Measurements from ENCODE around the gene HOXB6.
A peak's percentile ranks its signal among the peaks of the same experiment; 100 is the strongest.

Gene HOXB6

DNA sequence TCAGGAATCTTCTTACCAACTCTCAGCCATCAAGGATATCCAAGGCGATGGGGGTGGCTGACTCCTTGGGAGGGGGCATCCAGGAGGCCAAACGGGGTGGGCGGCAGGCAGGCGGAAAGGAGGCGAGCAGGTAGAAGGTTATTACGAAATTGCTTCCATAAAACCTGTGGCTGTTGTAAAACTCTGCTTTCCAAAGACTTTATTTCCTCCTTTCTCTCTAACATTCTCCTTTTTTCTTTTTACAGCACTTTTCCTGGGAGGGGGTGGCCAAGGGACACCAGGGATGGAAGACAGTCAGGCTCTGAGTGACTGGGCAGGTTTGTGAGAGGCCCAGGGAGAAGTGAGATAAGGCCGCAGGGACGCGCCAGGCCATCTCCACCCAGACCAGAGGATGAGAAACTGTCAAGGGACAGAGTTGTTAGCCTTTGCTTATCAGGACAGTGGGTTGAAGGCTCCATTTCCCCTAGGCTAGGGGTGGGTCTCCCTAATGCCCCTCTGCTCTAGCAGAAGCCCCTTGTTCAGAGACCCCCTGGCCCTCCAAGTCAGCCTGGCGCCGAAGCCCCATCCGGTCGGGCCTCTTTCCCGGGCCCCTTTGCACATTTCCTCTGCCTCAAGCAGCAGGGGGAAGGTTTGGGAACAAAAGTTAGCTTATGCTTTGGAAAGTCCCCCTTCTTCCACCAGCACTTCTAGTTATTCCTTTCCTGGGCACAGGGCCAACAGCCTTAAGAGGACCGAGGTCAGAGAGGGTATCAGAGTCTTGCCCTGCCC, 26.3 kb upstream of the HOXB6 start:
- DNase-seq (ENCODE audit: low spot score in 2 of 2) (no peak), ATAC-seq (replicated peaks; ENCODE audit: extremely low read depth, poor library complexity, severe bottlenecking) (no peak)
- Mint-ChIP-seq H3K27ac (ENCODE audit: low read depth) (no peak overlapping the region), H3K9me3 (no peaks in the 10 kb centered on the region), H3K4me1 (peaks cover 10% of the 10 kb centered on the region), H3K27me3 (peaks cover 91% of the 10 kb centered on the region), H3K36me3 (ENCODE audit: insufficient read depth) (peaks cover 3% of the 10 kb centered on the region), H3K4me3 (no peak overlapping the region)

DNA sequence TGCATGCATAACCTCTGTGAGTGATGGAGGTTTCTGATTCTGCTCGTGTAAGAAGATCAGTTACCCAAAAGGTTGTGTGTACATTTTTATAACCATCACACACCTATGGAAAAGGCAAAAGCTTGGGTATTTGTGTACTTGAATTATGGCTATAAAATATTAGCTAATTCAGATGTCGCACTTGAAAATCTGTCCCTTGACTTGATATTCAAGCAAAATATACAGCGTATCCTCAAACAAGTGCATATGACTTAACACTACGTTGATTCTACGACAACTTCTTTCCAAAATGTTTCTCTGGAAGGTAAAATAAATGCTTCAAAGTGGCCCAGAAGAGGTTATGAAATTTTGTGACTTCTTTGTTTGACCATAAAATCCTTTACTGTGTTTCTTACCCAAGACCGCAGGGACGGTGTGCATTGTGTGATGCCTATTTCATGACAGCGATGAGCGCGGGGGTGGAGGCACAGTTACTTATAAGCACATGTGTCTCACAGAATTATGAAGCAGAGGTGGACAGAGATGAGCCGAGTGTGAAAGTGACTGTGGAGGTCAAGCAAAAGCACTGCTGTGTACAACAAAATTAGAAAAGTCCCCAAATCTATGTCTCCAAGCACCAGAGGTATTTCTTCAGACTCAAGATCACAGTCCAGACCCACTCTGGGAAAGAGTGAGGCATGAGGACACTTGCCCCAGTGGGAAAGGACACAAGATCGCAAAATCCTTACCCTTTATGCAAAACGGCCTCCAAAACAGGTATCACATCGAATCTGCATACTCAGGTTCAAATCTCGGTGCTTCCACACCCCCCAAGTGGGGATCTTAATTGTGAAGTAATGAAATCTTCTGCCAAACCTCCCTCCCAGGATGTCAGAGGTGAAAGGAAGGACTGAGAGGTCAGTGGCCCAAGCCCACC, 25.5 kb upstream of the HOXB6 start:
- H3K27ac Mint-ChIP-seq (ENCODE audit: low read depth): no peak overlapping the region
- H3K36me3 Mint-ChIP-seq (ENCODE audit: insufficient read depth): peaks cover 2% of the 10 kb centered on the region
- no peaks in the 10 kb centered on the region for H3K9me3 Mint-ChIP-seq
- H3K4me3 Mint-ChIP-seq: no peak overlapping the region
- peaks cover 16% of the 10 kb centered on the region for H3K4me1 Mint-ChIP-seq
- H3K27me3 Mint-ChIP-seq: peaks cover 91% of the 10 kb centered on the region
- ATAC-seq (replicated peaks; ENCODE audit: extremely low read depth, poor library complexity, severe bottlenecking) (no peak), DNase-seq (ENCODE audit: low spot score in 2 of 2) (no peak)

DNA sequence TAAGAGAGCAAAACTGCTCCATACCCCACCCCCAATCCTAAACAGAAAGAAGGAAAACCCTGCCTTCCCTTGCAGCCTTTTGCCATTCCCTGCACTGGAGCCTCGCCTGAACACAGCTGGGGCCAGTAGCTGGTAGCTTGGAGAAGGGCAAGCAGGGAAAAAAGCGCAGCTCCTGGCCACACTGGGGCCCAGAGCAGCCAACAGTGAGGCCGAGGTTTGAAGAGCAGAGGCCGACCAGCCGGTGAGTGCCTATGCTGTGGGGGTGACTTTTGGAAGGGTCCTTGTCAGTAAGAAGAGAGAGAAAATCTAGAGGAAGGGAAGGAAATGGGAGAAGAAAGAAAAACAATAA, 24.6 kb upstream of the HOXB6 start:
- ATAC-seq (replicated peaks; ENCODE audit: extremely low read depth, poor library complexity, severe bottlenecking) (no peak), DNase-seq (ENCODE audit: low spot score in 2 of 2) (no peak)
- H3K4me3 Mint-ChIP-seq: no peak overlapping the region
- peaks cover 16% of the 10 kb centered on the region for H3K4me1 Mint-ChIP-seq
- H3K9me3 Mint-ChIP-seq: no peaks in the 10 kb centered on the region
- no peak overlapping the region for H3K27ac Mint-ChIP-seq (ENCODE audit: low read depth)
- H3K27me3 Mint-ChIP-seq: peaks cover 87% of the 10 kb centered on the region
- H3K36me3 Mint-ChIP-seq (ENCODE audit: insufficient read depth): peaks cover 2% of the 10 kb centered on the region

DNA sequence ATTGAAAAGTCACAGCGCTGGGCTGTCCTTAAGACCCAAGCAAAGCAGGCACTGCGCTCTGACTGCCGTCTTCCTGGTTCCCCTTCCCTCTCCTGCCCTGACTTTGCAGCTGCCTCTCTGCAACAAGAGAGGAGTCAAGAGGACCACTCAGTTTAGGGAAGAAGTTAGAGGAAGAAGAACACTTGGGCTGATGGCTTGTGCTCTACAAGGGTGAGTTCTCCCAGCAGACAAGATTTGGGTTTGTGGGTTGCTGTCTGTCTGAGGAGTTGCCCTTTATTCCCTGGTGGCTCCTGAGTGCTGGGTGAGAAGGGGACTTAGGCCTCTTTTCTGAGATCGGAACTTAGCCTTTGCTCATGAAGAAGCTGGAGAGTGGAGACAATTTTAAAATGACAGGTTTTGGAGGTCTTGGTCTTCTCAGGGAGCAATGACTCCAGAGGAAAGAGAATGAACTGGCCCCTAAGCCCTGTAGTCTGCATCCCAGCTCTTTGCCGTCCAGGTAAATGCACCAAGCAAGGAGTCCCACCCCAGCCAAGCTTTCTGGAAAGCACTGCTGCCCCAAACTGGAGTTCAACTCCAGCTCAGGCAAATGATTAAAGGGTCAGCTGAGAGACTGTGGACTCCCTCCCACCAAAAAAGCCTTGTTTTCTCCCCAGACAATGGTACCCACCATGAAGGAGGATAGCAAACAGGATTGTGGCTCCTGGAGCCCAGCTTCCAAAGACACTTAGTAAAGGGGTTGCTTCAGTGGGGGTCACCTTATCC, 24.0 kb upstream of the HOXB6 start:
- no peak for DNase-seq (ENCODE audit: low spot score in 2 of 2)
- ATAC-seq (replicated peaks; ENCODE audit: extremely low read depth, poor library complexity, severe bottlenecking): no peak
- H3K27me3 Mint-ChIP-seq: peaks cover 92% of the 10 kb centered on the region
- peaks cover 2% of the 10 kb centered on the region for H3K36me3 Mint-ChIP-seq (ENCODE audit: insufficient read depth)
- no peak overlapping the region for H3K4me3 Mint-ChIP-seq
- no peak overlapping the region for H3K27ac Mint-ChIP-seq (ENCODE audit: low read depth)
- H3K4me1 Mint-ChIP-seq: peaks cover 16% of the 10 kb centered on the region
- no peaks in the 10 kb centered on the region for H3K9me3 Mint-ChIP-seq

DNA sequence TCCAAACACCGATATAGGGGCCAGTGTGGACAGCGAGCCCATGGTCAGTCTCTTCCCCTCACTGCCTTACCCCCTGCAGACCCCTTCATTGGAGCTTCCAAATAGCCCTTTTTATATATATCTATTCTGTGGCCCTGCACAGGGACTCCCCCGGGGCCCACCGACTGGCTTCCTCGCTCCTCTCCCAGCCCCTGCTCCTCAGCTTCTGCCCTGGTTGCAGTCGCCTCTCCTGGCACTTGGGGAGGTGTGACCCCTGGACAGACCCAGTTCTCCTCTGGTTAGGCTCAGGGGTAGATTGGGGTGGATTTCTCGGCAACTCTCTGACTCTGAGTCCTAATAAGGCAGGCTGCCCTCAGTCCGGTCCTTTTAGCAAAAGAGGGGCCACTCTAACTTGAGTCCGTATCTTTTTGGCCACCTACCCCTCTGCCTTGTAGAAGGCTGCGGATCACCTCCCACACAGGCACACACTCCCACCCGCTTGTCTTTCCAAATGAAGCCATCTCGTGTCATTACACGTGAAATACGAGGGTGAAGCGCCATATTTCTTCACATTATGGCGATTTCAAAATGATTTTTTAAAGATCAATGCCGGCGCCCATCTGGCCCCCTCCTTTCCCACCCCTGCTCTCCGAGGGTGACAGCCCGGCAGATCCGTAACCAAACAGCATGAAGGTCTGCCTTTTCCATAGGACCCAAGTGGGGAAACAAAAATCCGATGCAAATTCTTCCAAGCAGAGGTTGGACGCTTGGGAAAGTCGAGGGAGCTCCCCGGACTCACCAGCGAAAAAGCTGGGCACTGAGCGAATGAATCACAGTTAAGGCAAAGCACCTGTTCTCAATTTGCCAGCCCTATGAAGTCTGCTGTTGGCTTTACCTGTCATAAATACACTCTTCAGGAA, 23.1 kb upstream of the HOXB6 start:
- H3K27me3 Mint-ChIP-seq: peaks cover 96% of the 10 kb centered on the region
- no peaks in the 10 kb centered on the region for H3K9me3 Mint-ChIP-seq
- peaks cover 16% of the 10 kb centered on the region for H3K4me1 Mint-ChIP-seq
- H3K36me3 Mint-ChIP-seq (ENCODE audit: insufficient read depth): peaks cover 2% of the 10 kb centered on the region
- peak overlapping the region; percentile 14 for H3K4me3 Mint-ChIP-seq
- ATAC-seq (replicated peaks; ENCODE audit: extremely low read depth, poor library complexity, severe bottlenecking) (no peak), DNase-seq (ENCODE audit: low spot score in 2 of 2) (no peak)
- H3K27ac Mint-ChIP-seq (ENCODE audit: low read depth): no peak overlapping the region

DNA sequence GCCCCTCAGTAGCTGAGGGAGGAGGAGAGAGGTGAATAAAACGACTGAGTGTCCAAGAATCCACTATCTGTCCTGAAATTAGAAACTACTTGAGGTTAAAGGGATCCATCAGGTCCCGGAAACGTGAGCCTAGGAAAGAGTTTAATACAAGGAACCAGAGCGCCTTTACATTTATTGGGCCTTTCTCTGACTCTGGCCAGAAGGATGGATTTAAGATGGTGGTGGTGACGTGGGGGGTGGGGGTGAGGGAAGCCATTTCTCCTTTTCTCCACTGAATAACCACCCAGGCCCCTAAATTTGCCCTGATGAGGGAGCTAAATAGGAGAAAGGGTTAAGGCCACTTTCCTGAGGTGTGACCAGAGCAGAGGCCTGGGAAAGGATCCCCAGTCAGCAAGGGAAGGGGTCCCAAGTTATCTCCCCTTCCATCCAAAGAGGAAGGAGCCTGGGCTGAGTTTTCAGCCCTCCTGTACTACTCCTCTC, 22.4 kb upstream of the HOXB6 start:
- DNase-seq (ENCODE audit: low spot score in 2 of 2): no peak
- H3K27ac Mint-ChIP-seq (ENCODE audit: low read depth): no peak overlapping the region
- H3K4me3 Mint-ChIP-seq: peak overlapping the region; percentile 82
- peaks cover 96% of the 10 kb centered on the region for H3K27me3 Mint-ChIP-seq
- H3K9me3 Mint-ChIP-seq: no peaks in the 10 kb centered on the region
- ATAC-seq (replicated peaks; ENCODE audit: extremely low read depth, poor library complexity, severe bottlenecking): no peak
- peaks cover 2% of the 10 kb centered on the region for H3K36me3 Mint-ChIP-seq (ENCODE audit: insufficient read depth)
- peaks cover 16% of the 10 kb centered on the region for H3K4me1 Mint-ChIP-seq

DNA sequence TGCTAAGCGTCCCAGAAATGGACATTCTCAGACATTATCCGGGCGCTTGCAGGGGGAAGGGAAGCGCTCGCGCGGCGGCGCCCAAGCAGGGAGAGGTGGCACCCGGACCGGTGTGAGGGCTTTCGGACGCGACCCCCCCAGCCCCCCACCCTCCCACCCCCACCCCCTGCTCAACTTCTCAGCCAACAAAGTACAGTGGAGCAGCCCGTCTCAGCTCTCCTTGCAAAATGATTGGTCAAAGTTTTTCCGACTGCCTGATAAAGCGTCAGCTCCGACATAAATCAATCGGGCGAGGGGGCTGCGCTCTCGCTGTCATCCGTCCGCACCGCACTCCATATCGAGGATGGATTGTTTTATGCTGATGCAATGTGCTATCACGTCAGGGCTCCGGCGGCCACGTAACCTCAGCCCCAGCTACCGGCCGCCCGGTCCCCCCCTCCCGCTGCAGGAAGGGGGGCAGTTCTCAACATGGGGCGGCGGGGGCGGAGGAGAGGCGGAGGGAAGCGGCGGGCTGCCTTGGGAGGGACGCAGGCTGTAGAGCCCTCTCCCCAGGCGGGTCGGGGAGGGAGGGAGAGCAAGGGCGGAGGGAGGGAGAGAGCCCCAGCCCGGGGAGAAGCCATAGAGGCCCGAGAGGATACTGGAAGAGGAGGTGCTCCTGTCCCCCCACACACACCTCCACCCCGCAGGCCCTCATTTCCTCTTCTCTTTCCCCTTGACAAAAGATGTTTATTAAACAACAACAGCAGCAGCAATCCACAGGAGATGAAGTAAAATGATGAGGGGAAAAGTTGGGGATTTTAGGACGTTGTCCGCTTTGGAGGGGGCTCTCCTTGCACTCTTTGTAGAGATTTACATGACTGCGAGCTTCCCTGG, 21.7 kb upstream of the HOXB6 start, which contains the start of gene HOXB9:
HOXB9 (minus strand) TSS at position 114 of the 873 bp plus-strand sequence; CDS start at position 25, 89 bp downstream.
- peaks cover 96% of the 10 kb centered on the region for H3K27me3 Mint-ChIP-seq
- H3K36me3 Mint-ChIP-seq (ENCODE audit: insufficient read depth): peaks cover 2% of the 10 kb centered on the region
- peak within 1 kb of the TSS; percentile 82 for H3K4me3 Mint-ChIP-seq
- H3K4me1 Mint-ChIP-seq: peaks cover 16% of the 10 kb centered on the region
- H3K9me3 Mint-ChIP-seq: no peaks in the 10 kb centered on the region
- no peak within 1 kb of the TSS for H3K27ac Mint-ChIP-seq (ENCODE audit: low read depth)
- ATAC-seq (replicated peaks; ENCODE audit: extremely low read depth, poor library complexity, severe bottlenecking): peak; percentile 64
- DNase-seq (ENCODE audit: low spot score in 2 of 2): peak in 1 of 2 donors; percentile 25

DNA sequence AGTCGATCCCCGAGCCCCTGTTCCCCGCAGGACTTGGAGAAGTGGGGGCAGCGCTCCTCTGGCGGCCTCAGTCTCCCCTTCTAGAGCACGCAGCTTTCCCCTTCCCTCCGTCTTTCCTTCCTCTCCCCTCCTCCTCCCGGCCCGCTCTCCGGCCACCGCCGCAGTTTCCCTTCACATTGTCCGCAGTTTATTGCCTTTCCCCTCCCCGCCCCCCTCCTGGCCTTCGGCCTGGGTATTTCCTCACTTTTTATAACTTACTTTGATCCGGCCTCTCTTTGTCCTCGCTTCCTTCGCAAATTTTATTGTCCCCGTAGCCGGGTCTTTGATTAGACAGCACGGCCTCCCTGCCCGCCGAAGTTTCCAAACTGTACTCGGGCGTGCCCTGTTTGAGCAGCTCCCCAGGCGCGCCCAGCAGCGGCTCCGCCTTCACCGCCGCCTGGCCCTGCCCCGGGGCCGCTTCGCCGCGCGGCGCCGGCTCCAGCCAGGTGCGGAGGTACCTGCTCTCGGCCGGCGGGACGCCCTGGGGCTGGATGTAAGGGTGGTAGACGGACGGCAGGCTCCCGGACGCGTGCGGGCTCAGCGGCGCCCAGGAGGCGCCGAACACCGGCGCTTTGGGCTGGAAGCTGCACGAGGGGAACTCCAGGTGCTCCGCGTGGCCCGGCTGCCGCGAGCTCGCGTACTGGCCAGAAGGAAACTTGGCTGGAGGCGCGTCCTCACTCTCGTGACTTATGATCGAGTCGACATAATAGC, 20.9 kb upstream of the HOXB6 start:
- Mint-ChIP-seq H3K27ac (ENCODE audit: low read depth) (no peak overlapping the region), H3K4me1 (peaks cover 16% of the 10 kb centered on the region), H3K27me3 (peaks cover 96% of the 10 kb centered on the region), H3K9me3 (no peaks in the 10 kb centered on the region), H3K36me3 (ENCODE audit: insufficient read depth) (peaks cover 2% of the 10 kb centered on the region), H3K4me3 (peak overlapping the region; percentile 82)
- DNase-seq (ENCODE audit: low spot score in 2 of 2) (no peak), ATAC-seq (replicated peaks; ENCODE audit: extremely low read depth, poor library complexity, severe bottlenecking) (peak; percentile 61)

DNA sequence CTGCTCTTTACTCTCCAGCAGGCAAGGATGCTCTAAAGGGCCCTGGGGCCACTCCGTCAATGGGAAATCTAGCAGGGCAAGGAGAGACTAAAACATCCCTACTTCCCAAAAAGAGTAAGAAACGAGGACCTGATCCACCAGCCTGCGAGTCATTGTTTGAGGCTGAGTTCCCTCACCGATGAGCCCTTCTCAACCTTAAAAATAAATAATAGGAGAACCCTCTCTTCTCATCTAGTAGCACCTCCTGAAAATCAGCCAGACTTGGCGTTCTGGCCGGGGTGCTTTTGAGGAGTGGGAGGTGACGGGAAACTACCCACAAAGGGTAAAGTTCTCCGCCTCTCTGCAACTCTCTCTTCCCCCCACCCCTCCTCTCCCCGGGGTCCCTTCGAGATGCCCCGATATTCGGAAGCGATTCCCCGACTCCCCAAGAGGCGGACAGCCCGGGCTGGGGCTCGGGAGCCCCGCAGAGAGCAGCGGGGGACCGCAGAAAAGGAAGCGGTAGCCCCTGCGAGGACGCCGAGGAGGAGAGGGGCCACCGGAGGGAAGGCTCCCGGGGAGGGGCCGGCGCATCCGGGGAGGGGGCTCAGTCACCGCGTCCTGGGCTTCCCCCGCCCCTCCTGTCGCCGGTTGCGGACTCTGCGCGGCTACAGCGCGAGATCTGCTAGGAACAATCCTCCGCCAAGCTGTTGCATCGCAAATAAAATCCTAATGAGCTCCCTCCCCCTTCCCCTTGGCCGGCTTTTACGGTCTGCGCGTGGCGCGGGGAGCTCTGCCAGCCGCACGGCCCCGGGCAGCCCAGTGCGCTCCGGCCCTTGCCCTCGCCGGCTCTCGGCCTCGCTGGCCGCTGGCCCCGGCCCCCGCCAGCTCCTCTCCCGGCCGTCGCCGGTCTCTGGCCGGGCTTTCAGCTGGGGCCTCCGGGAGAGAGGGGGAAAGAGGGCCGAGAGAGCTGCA, 20.0 kb upstream of the HOXB6 start:
- H3K4me1 Mint-ChIP-seq: peaks cover 16% of the 10 kb centered on the region
- no peak for ATAC-seq (replicated peaks; ENCODE audit: extremely low read depth, poor library complexity, severe bottlenecking)
- peaks cover 2% of the 10 kb centered on the region for H3K36me3 Mint-ChIP-seq (ENCODE audit: insufficient read depth)
- no peaks in the 10 kb centered on the region for H3K9me3 Mint-ChIP-seq
- peak overlapping the region; percentile 82 for H3K4me3 Mint-ChIP-seq
- DNase-seq (ENCODE audit: low spot score in 2 of 2): no peak
- no peak overlapping the region for H3K27ac Mint-ChIP-seq (ENCODE audit: low read depth)
- peaks cover 96% of the 10 kb centered on the region for H3K27me3 Mint-ChIP-seq

DNA sequence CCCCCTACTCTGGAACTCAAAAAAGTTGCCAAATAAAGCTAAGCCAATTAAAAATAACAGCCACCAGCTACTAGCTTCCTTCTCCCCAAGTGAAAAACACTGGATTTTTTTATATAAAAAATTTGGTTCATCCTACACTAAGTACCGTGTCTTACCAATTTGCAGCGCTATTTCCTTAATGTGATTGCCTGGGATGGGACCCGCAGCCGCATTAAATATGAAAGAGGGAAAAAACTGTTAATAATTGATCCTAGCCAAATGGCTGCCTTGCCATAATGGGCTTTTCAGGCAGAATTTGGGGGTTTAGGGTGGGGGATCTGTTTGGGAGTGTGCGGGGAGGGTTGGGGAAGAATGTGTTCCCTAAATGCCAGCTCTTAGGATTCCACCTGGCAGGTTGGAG, 19.3 kb upstream of the HOXB6 start:
- no peak for ATAC-seq (replicated peaks; ENCODE audit: extremely low read depth, poor library complexity, severe bottlenecking)

More for the DNA sequence above, 19.3 kb upstream of the HOXB6 start:
- H3K9me3 Mint-ChIP-seq: no peaks in the 10 kb centered on the region
- no peak overlapping the region for H3K27ac Mint-ChIP-seq (ENCODE audit: low read depth)
- peaks cover 96% of the 10 kb centered on the region for H3K27me3 Mint-ChIP-seq
- peaks cover 16% of the 10 kb centered on the region for H3K4me1 Mint-ChIP-seq
- peaks cover 2% of the 10 kb centered on the region for H3K36me3 Mint-ChIP-seq (ENCODE audit: insufficient read depth)
- H3K4me3 Mint-ChIP-seq: peak overlapping the region; percentile 32
- DNase-seq (ENCODE audit: low spot score in 2 of 2): no peak

Data from central memory CD8-positive, alpha-beta T cell (primary cell).